DMS79 (cell line): ENCODE results near the gene FIBP.

Experiments
- DNase-seq: peaks from one replicate; lab custom pipeline; 2025; lab: John Stamatoyannopoulos, UW

Gene FIBP

DNA sequence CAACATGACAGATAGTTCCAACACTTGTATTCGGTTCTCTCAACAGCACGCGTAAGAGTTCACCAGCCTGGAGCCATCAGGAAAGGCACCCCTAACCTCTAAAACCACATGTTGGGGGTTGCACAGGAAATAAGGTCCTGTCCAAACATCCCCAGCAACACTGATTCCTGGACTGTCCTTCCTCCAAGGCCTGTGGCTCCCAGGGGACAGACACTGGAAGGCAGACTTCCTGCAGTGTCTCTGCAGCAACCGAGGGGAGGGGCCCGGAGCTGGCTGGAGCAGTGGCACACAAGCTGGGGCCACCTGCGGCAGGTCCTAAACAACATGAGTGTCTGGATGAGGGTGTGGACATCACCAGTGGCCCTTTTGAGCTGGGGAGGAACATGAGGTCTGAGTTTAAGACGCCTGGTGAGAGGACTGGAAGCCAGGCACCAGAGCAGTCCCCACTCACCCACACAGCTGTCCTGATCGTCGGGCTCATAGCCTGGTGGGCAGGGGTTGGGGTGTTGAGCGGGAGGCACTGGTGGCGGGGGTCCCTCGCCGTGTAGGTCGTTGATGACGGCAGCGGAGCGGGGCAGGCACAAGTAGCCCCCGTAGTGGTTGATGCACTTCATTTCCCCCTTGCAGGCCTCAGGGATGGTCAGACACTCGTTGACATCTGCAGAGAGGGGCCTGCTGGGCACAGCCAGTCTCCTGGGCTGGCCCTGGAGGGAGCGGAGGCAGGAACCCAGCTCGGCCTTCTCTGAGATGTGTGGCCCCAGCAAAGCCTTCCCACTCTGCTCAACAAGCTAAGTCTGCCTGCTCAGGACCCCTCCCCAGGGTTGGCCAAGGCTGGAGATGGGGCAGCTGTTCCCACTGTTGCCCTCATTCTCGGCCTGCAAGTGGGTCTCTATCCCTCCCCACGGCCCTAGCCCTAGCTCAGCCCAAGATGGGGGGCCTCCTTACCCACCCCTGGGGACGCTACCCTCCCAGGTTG, 17.3 kb downstream of the FIBP start:
- DNase-seq: no peak

DNA sequence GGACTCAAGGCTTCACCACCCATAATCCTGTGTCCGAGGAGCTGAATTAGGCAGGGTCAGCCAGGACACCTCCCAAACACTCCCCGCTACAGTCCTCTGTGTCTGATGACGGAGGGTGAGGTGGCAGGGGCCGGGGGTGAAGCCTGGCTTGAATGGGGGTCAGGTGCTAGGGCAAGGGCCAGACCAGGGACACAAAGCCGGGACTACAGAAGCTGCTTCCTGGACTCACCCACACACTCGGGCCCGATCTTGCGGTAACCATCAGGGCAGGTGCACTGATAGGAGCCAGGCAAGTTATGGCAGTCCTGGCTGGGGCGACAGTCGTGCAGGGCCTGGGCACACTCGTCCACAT, 18.0 kb downstream of the FIBP start:
- DNase-seq: no peak

DNA sequence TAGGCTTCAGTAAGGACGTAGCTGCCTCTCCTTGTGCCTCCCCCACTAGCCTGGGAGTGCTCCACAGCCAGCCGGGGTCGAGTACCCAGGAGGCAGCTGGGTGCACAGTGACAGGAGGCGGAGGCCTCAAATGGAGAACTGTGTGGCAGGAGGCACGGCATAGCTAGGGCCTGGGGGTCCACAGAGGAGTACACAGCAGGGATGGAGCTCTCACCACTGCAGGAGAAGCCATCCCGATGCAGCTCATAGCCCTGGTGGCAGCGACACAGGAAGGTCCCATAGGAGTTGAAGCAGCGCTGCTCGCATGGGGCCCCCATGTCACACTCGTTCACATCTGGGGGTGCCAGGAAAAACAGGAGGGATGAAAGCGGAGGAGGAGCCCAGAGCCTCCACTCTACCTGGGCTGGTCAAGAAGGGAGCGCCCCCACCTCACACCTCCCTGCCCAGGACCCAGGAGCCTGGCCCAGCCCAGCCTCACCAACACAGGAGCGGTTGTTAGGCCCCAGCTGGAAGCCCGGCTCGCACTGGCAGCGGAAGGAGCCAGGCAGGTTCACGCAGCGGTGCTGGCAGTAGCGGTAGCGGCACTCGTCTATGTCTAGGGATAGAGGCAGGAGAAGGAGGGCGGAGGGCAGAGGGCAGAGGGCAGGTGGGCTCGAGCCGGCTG, 18.5 kb downstream of the FIBP start:
- DNase-seq: no peak

GRCh38 chr11:65868907-65869306, 19.4 kb downstream of the FIBP start:
- DNase-seq: no peak

GRCh38 chr11:65868076-65868667, 20.1 kb downstream of the FIBP start:
- no peak for DNase-seq

- DNase-seq: no peak
Measured at GRCh38 chr11:65867284-65868071, 20.8 kb downstream of the FIBP start.

- no peak for DNase-seq
Measured at GRCh38 chr11:65866509-65867283, 21.6 kb downstream of the FIBP start.

- no peak for DNase-seq
Measured at GRCh38 chr11:65865550-65866172, 22.6 kb downstream of the FIBP start.

DNA sequence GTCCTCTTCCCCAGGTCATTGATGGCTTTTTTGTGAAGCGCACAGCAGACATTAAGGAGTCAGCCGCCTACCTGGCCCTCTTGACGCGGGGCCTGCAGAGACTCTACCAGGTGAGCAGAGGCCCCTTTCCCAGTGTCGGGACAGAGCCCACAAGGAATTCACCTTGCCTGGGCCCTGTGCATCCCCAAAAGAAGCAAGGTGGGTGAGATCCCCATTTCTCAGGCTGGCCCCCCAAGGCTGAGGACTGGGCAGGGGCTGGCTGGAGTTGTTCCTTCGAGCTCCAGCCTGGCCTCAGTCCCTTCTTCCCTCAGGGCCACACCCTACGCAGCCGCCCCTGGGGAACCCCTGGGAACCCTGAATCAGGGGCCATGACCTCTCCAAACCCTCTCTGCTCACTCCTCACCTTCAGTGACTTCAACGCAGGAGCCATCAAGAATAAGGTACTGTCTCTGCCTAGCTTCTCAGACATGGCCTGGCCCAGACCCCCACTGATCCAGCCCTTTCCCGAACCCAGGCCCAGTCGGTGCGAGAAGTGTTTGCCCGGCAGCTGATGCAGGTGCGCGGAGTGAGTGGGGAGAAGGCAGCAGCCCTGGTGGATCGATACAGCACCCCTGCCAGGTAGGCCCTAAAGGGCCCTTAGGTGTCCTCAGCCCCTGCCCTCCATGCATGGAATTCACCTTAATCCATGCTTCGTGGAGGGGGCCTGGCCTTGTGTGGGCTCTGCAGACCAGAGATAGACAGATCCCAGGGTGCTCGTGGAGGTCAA, 23.4 kb downstream of the FIBP start:
- DNase-seq: no peak

DNA sequence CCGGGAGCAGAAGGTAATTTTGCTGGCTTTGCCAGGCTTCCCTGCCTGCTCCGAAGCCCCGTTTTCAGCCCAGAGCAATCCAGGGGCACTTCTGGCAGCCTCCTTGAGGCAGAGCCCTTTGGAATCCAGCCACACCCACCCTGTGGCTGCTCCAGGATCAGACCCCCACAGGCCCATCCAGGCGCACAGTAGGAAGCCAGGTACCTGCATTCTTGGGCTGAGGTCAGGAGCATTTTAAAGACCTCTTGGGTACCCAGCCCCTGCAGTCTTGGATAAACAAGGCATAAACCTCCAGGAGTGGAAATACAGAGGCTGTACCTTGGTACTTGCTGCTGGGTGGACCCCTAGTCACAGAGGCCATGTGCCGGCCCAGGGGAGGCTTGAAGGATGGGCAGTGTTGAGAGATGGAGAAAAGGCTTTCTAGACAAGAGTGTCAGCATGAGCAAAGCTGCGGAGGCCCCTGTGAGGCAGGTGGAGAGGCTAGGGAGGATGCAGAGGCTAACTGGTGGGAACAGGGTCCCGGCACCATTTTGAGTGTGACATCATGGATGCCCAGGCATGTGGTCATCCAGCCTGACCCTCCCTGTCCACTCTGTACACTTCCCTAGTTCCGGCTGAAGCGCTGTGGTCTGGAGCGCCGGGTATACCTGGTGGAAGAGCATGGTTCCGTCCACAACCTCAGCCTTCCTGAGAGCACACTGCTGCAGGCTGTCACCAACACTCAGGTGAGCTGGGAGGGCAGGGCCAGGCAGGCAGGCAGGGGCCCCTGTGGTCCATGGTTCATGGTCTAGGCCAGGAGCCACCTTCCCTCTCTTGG, 24.2 kb downstream of the FIBP start:
- no peak for DNase-seq

DNA sequence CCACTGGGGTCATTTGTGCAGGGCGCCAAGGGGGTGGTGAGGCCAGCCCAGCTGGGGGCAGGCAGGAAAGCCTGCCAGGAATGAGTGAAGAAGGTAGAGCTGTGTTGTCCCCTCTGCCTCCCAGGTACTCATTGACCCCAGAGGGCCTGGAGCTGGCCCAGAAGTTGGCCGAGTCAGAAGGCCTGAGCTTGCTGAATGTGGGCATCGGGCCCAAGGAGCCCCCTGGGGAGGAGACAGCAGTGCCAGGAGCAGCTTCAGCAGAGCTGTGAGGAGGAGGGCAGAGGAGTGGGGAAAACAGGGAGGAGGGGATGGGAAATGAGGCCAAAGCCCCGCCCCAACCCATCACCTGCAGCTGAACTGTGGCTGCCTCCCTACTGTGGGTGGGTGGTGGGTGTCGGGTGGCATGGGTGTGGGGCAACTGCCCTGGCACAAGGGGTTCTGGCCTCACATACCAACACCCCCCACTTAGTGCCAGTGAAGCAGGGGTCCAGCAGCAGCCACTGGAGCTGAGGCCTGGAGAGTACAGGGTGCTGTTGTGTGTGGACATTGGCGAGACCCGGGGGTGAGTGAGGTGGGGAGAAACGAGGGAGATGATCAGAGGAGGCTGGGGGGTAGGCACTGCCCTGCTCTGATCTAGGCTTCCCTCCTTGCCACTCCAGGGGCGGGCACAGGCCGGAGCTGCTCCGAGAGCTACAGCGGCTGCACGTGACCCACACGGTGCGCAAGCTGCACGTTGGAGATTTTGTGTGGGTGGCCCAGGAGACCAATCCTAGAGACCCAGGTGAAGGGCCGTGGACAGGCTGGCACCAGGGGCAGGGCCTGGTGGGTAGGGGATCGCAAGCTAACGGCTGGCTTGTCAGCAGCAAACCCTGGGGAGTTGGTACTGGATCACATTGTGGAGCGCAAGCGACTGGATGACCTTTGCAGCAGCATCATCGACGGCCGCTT, 25.1 kb downstream of the FIBP start:
- DNase-seq: no peak

DNA sequence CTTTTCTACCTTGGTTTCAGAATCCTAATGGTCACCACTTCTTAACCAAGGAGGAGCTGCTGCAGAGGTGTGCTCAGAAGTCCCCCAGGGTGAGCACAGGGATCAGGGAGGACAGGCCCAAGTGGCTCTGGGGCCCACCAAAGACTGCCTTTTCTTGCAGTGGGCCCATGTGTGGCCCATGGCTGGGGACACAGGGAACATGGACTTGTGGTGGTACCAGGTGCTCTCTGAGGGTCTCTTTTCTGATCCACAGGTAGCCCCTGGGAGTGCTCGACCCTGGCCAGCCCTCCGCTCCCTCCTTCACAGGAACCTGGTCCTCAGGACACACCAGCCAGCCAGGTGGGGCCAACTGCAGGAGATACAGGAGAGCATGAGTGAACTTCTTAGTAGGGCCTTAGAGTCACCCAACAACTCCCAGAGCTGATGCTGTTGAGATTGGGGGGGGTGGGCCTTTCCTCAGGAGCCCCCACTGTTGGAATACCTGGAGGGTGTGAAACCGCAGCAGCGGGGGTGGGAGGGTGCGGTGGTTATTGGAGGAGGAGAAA, 26.0 kb downstream of the FIBP start:
- DNase-seq: no peak

- no peak for DNase-seq
Measured at GRCh38 chr11:65861533-65862183, 26.6 kb downstream of the FIBP start.

- no peak for DNase-seq
Measured at GRCh38 chr11:65861165-65861505, 27.1 kb downstream of the FIBP start.

DNA sequence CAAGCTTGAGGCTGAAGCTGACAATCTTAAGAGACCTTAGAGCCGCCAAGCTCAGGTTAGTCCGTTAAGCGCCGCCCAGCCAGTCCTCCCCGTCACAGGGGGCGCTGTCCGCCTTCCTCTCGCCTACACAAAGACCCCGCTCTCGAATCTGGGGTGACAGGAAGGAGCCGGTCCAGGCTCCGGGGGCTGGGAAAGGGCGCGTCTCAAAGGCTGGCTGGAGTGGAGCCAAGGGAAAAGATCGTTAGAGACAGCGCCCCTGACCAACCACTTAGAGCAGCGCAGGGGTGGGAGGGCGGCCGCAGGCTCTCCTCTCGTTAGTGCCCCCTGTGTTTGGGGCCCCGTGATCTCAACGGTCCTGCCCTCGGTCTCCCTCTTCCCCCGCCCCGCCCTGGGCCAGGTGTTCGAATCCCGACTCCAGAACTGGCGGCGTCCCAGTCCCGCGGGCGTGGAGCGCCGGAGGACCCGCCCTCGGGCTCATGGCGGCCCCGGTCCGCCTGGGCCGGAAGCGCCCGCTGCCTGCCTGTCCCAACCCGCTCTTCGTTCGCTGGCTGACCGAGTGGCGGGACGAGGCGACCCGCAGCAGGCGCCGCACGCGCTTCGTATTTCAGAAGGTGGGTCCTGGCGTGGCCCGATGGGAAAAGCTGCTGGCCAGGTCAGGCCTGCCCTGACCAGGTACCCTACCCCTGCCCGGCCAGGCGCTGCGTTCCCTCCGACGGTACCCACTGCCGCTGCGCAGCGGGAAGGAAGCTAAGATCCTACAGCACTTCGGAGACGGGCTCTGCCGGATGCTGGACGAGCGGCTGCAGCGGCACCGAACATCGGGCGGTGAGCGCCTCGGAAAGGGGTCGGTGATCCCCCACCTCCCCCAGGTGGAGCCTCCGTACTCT, 27.8 kb downstream of the FIBP start, which contains the start of gene MUS81:
TSS of gene MUS81 (plus strand) at position 156 of the 887 bp plus-strand sequence. CDS start at position 477, 321 bp downstream.
- DNase-seq: peak; percentile 96

- no peak for DNase-seq
Measured at GRCh38 chr11:65859812-65860277, 28.4 kb downstream of the FIBP start.
